ENCODE measurements around the gene TM4SF4. TPM values are rescaled to one million over a fixed set of nuclear protein-coding genes. Genes with fewer than 3 reads are reported as not detected.

The TM4SF4 gene
- total RNA-seq, 1 experiment from 2014 or later, result not detected

- Histone ChIP-seq H4K91ac (ENCODE audit: insufficient read length, low read depth, low read length) (no peak overlapping the region), H2AK5ac (ENCODE audit: insufficient read length, low read length) (no peak overlapping the region), H3K56ac (ENCODE audit: insufficient read length, low read depth, low read length) (no peak overlapping the region), H3K79me1 (ENCODE audit: insufficient read depth, low read depth, low read length, poor library complexity, severe bottlenecking) (no peaks in the 10 kb centered on the region), H3K9me3 (ENCODE audit: control insufficient read depth, low read depth, low read length) (no peaks in the 10 kb centered on the region), H4K8ac (replicated peaks; ENCODE audit: insufficient read length, low read depth, low read length) (no peak overlapping the region), H3K23ac (ENCODE audit: insufficient read length, low read depth, low read length) (no peak overlapping the region), H2BK120ac (ENCODE audit: low read depth, low read length, poor library complexity, severe bottlenecking) (no peak overlapping the region), H3K18ac (ENCODE audit: insufficient read length, low read depth, low read length) (no peak overlapping the region), H3K79me2 (ENCODE audit: insufficient read depth, low read length) (no peaks in the 10 kb centered on the region), H3K9ac (ENCODE audit: extremely low read depth, insufficient read length, low read length) (no peak overlapping the region), H4K20me1 (ENCODE audit: control insufficient read depth, insufficient read depth, insufficient read length) (no peaks in the 10 kb centered on the region), H3K4me1 (ENCODE audit: insufficient read depth, low read length) (no peaks in the 10 kb centered on the region), H3K14ac (ENCODE audit: insufficient read depth, low read length) (no peak overlapping the region), H3T11ph (ENCODE audit: low read length) (no peak overlapping the region), H3K27ac (ENCODE audit: insufficient read length, low read depth, low read length) (no peak overlapping the region), H3K27me3 (ENCODE audit: insufficient read depth, low read length) (no peaks in the 10 kb centered on the region), H2BK5ac (ENCODE audit: insufficient read length, low read length) (no peak overlapping the region), H2BK20ac (ENCODE audit: low read depth, low read length, poor library complexity, severe bottlenecking) (no peak overlapping the region), H3K23me2 (ENCODE audit: insufficient read length, low read depth, low read length, poor library complexity, severe bottlenecking) (no peaks in the 10 kb centered on the region), H4K5ac (ENCODE audit: insufficient read length, low read depth, low read length) (no peak overlapping the region), H3K4me2 (ENCODE audit: insufficient read depth, insufficient read length, low read length) (no peak overlapping the region), H2BK12ac (ENCODE audit: insufficient read length, low read depth, low read length) (no peak overlapping the region), H3K4ac (ENCODE audit: low read depth, low read length) (no peak overlapping the region), H2AFZ (ENCODE audit: low read length) (no peak overlapping the region), H2BK15ac (ENCODE audit: low read depth, low read length) (no peak overlapping the region)
- Mint-ChIP-seq H3K4me3 (no peak overlapping the region), H3K9me3 (no peaks in the 10 kb centered on the region; a peak in 2 of 5 replicates), H3K4me1 (peaks cover 9 to 11% of the 10 kb centered on the region in 2 experiments), H3K36me3 (ENCODE audit: insufficient read depth in 1 of 3, low read depth in 3 of 3) (no peaks in the 10 kb centered on the region), H3K27me3 (ENCODE audit: low read depth) (peaks cover 4% of the 10 kb centered on the region), H3K27ac (no peak overlapping the region)
- TF ChIP-seq CTCF (conservative IDR thresholded peaks at IDR 0.05), result no peak
- DNase-seq, result no peak
- WGBS (ENCODE audit: extremely low coverage, insufficient read length, low lambda C conversion rate), result no CpG with 5 or more reads among the region's 6 CpGs
These were observed 20.5 kb downstream of the TM4SF4 start for GRCh38 chr3:149494759-149495580.
